Activated CD4-positive, alpha-beta T cell treated with anti-CD3 and anti-CD28 coated beads for 36 hours (primary cell): ENCODE data around the gene ABCA9. TPM values are rescaled to one million over a fixed set of nuclear protein-coding genes. Genes with fewer than 3 reads are reported as not detected.
"Not testable (repeated sequence)": the region's sequence is repeated elsewhere in the genome, so short reads cannot be mapped to it uniquely, and the experiment has no call there.

Experiments used
- ATAC-seq: fragments of 200-7000 bp; cut with Tn5 transposase; one replicate; pipeline ENCODE4 v1.10.0; 2021; ENCODE audit warnings: mild to moderate bottlenecking, moderate library complexity
- CTCF ChIA-PET: fragments of 350-600 bp; sonication (Branson Sonifier 250); formaldehyde crosslinking; loops from one replicate; lab custom pipeline; 2021; ENCODE audit warnings: antibody characterized with exemption; lab: Charles Lee
- POLR2A ChIA-PET: fragments of 350-600 bp; sonication (Branson Sonifier 250); formaldehyde crosslinking; loops from one replicate; lab custom pipeline; 2021; ENCODE audit warnings: antibody characterized with exemption, inconsistent platforms; lab: Charles Lee
- DNase-seq: peaks from one replicate; pipeline ENCODE4 v3.0.0-alpha.2; 2020
- H3K27ac Mint-ChIP-seq: one replicate; pipeline ENCODE4 v1.8.0; 2021; ENCODE audit warnings: mixed read lengths
- H3K27me3 Mint-ChIP-seq: one replicate; pipeline ENCODE4 v1.8.0; 2021; ENCODE audit warnings: mixed read lengths
- H3K36me3 Mint-ChIP-seq: one replicate; pipeline ENCODE4 v1.8.0; 2021; ENCODE audit warnings: low read depth, mixed read lengths
- H3K4me1 Mint-ChIP-seq: one replicate; pipeline ENCODE4 v1.8.0; 2021; ENCODE audit warnings: mixed read lengths
- H3K4me3 Mint-ChIP-seq: one replicate; pipeline ENCODE4 v1.8.0; 2021; ENCODE audit warnings: mild to moderate bottlenecking, moderate library complexity, mixed read lengths
- H3K9me3 Mint-ChIP-seq: one replicate; pipeline ENCODE4 v1.8.0; 2021; ENCODE audit warnings: low read depth, mixed read lengths
- intact Hi-C, 2 experiments: fragments of 100-400 bp; cut with DNase I in 1 of 2; cut with micrococcal nuclease in 1 of 2; formaldehyde crosslinking; loops; one replicate each; pipeline versions ENCODE4 v1.14.2 to v1.15.1; 2022 to 2024; cut with DNase I, micrococcal nuclease
- total RNA-seq, 2 experiments: library from RNA; stranded (reverse); gene quantifications; one replicate each; pipeline ENCODE4 v1.2.3, GENCODE V29; 2021

ABCA9 gene
- total RNA-seq, 2 experiments from 2014 or later = not detected

DNA sequence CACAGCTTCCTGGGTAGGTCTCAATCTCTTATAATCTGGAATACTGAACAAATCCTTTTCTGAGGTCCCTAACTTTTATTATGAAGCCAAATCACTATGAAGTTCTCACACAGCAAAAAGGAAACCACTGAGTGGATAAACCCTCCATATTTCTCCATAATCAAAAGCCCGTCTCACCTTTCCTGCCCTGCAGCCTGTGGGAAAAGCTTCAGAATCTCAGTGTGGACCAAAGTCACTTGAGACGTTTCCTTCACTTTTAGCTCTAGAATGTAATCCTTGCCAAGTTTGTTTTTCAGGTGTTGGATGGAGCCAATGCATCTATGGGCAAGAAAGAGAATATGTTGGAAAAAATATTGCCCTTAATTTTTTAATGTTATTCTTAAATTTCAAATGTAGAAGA lies 22.0 kb upstream of the ABCA9 start:
- H3K27ac Mint-ChIP-seq = no peak overlapping the region
- peaks cover 2% of the 10 kb centered on the region for H3K36me3 Mint-ChIP-seq
- H3K4me1 Mint-ChIP-seq = no peaks in the 10 kb centered on the region
- ATAC-seq = no peak
- ChIA-PET POLR2A (no interaction called here), CTCF (no interaction called here)
- H3K27me3 Mint-ChIP-seq = no peaks in the 10 kb centered on the region
- DNase-seq = no peak
- peaks cover 3% of the 10 kb centered on the region for H3K9me3 Mint-ChIP-seq
- intact Hi-C loops = no loop called here
- no peak overlapping the region for H3K4me3 Mint-ChIP-seq

DNA sequence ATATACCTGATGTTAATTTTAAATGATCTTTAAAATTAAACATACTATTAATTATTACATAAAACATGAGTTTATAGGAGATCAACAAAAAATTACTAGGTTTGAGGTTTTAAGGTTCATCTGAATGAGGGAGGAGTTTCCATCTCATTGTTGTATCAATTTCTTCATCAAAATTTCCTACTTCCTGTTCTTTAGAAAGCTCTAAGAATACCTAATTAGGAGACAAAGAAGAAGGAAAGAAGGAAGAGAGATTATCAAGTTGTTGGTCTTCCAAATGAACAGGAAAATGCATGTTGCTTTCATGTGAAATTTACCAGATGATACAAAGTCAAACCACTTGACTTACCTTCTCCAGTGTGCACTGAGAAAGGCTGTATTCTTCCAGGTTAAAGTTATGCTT lies 18.1 kb upstream of the ABCA9 start:
- Mint-ChIP-seq H3K9me3 (peaks cover 18% of the 10 kb centered on the region), H3K4me1 (no peaks in the 10 kb centered on the region), H3K27ac (no peak overlapping the region), H3K4me3 (no peak overlapping the region), H3K36me3 (peaks cover 2% of the 10 kb centered on the region), H3K27me3 (peaks cover 1% of the 10 kb centered on the region)
- ChIA-PET CTCF (no interaction called here), POLR2A (no interaction called here)
- no peak for ATAC-seq
- no peak for DNase-seq
- intact Hi-C loops = no loop called here

DNA sequence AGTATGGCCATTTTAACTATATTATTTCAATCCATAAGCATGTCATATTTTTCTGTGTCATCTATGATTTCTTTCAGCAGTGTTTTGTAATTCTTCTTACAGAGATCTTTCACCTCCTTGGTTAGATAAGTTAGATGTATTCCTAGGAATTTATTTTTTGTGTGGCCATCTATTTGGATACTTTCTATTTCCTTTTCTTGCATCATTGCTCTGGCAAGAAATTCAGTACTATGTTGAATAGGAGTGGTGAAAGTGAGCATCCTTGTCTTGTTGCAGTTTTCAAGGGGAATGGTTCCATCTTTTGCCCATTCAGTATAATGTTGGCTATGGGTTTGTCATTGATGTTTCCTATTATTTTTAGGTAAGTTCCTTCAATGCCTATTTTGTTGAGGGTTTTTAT lies 15.1 kb upstream of the ABCA9 start:
- Mint-ChIP-seq H3K27ac (no peak overlapping the region), H3K4me1 (peaks cover 7% of the 10 kb centered on the region), H3K9me3 (peaks cover 25% of the 10 kb centered on the region), H3K4me3 (no peak overlapping the region), H3K27me3 (peaks cover 1% of the 10 kb centered on the region), H3K36me3 (no peaks in the 10 kb centered on the region)
- CTCF ChIA-PET = no interaction called here
- intact Hi-C loops = no loop called here
- ATAC-seq (no peak), DNase-seq (no peak)
- POLR2A ChIA-PET = no interaction called here

DNA sequence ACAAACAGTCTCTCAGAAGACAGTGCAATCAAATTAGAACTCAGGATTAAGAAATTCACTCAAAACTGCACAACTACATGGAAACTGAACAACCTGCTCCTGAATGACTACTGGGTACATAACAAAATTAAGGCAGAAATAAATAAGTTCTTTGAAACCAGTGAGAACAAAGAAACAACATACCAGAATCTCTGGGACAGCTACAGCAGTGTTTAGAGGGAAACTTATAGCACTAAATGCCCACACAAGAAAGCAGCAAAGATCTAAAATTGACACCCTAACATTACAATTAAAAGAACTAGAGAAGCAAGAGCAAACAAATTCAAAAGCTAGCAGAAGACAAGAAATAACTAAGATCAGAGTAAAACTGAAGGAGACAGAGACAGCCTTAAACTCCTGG lies 12.7 kb upstream of the ABCA9 start:
- H3K9me3 Mint-ChIP-seq = peaks cover 25% of the 10 kb centered on the region
- ATAC-seq, H3K4me3 Mint-ChIP-seq, DNase-seq, H3K36me3 Mint-ChIP-seq, H3K27me3 Mint-ChIP-seq, CTCF ChIA-PET, H3K4me1 Mint-ChIP-seq, H3K27ac Mint-ChIP-seq, intact Hi-C loops, POLR2A ChIA-PET: not testable (repeated sequence)

DNA sequence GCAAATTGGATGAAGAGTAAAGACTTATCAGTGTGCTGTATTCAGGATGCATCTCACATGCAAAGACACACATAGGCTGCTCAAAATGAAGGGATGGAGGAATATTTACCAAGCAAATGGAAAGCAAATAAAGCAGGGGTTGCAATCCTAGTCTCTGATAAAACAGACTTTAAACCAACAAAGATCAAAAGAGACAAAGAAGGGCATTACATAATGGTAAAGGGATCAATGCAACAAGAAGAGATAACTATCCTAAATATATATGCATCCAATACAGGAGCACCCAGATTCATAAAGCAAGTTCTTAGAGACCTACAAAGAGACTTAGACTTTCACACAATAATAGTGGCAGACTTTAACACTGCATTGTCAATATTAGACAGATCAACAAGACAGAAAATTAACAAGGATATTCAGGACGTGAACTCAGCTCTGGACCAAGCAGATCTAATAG lies 12.1 kb upstream of the ABCA9 start:
- ATAC-seq, POLR2A ChIA-PET, intact Hi-C loops, DNase-seq, H3K27ac Mint-ChIP-seq, H3K27me3 Mint-ChIP-seq, CTCF ChIA-PET, H3K36me3 Mint-ChIP-seq, H3K4me1 Mint-ChIP-seq, H3K4me3 Mint-ChIP-seq: not testable (repeated sequence)
- peaks cover 25% of the 10 kb centered on the region for H3K9me3 Mint-ChIP-seq

DNA sequence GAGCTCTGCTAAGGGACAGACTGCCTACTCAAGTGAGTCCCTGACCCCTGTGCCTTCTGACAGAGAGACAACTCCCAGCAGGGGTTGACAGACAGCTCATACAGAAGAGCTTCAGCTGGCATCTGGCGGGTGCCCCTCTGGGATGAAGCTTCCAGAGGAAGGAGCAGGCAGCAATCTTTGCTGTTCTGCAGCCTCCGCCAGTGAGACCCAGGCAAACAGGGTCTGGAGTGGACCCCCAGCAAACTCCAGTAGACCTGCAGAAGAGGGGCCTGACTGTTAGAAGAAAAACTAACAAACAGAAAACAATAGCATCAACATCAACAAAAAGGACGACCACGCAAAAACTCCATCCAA lies 10.5 kb upstream of the ABCA9 start:
- H3K4me3 Mint-ChIP-seq, POLR2A ChIA-PET: not testable (repeated sequence)

DNA sequence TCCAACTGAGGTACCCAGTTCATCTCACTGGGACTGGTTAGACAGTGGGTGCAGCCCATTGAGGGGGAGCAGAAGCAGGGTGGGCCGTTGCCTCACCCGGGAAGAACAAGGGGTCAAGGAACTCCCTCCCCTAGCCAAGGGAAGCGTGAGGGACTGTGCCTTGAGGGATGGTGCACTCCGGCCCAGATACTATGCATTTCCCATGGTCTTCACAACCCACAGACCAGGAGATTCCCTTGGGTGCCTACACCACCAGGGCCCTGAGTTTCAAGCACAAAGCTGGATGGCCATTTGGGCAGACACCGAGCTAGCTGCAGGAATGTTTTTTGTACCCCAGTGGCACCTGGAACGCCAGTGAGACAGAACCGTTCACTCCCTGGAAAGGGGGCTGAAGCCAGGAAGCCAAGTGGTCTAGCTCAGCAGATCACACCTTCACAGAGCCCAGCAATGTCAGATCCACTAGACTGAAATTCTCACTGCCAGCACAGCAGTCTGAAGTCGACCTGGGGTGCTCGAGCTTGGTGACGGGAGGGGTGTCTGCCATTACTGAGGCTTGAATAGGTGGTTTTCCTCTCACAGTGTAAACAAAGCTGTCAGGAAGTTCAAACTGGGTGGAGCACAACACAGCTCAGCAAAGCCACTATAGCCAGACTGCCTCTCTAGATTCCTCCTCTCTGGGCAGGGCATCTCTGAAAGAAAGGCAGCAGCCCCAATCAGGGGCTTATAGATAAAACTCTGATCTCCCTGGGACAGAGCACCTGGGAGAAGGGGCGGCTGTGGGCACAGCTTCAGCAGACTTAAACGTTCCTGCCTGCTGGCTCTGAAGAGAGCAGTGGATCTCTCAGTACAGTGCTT lies 9.9 kb upstream of the ABCA9 start:
- H3K4me3 Mint-ChIP-seq, DNase-seq, H3K27me3 Mint-ChIP-seq, H3K27ac Mint-ChIP-seq, H3K36me3 Mint-ChIP-seq, intact Hi-C loops, POLR2A ChIA-PET, ATAC-seq: not testable (repeated sequence)
- Mint-ChIP-seq H3K9me3 (peaks cover 18% of the 10 kb centered on the region), H3K4me1 (peaks cover 13% of the 10 kb centered on the region)
- CTCF ChIA-PET = interaction anchor here (1.2 kb wide), 1 partner anchor 17 kb away, joined by 3 read pairs; no protein-coding TSS in a partner anchor

More for the DNA sequence above, 10.5 kb upstream of the ABCA9 start:
- H3K27ac Mint-ChIP-seq, intact Hi-C loops, ATAC-seq, H3K27me3 Mint-ChIP-seq, H3K36me3 Mint-ChIP-seq, DNase-seq: not testable (repeated sequence)
- Mint-ChIP-seq H3K4me1 (peaks cover 13% of the 10 kb centered on the region), H3K9me3 (peaks cover 20% of the 10 kb centered on the region)
- CTCF ChIA-PET = interaction anchor here (1.2 kb wide), 1 partner anchor 16 kb away, joined by 3 read pairs; no protein-coding TSS in a partner anchor

DNA sequence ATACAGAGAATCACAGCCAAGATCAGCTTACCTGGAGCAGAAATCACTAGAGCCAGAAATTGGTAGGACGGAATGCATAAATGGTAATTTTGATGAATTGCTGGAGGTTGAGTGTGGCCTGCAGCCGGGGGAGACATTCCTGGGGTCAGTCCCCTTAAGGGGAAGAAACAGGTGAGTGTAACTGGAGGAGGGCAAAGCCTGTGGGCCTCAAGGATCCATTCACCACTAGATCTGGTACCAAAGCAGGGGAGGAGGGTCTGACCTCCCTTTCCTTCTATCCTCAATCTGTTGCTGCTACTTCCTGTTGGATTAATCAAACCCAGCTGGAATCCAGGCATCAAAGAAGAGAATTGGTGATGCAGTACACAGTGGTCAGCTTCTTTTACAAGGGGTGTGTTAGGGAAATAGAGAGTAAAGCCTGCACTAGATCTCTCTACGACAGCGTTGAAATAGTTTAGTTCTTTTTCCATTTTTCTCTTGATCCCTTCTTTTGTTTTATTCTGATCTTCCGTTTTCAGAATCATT lies 8.6 kb upstream of the ABCA9 start:
- DNase-seq = no peak
- Mint-ChIP-seq H3K4me1 (peaks cover 22% of the 10 kb centered on the region), H3K27me3 (peaks cover 3% of the 10 kb centered on the region), H3K9me3 (peaks cover 12% of the 10 kb centered on the region), H3K27ac (no peak overlapping the region), H3K36me3 (no peaks in the 10 kb centered on the region), H3K4me3 (no peak overlapping the region)
- ChIA-PET POLR2A (no interaction called here), CTCF (no interaction called here)
- no peak for ATAC-seq
- intact Hi-C loops = no loop called here

DNA sequence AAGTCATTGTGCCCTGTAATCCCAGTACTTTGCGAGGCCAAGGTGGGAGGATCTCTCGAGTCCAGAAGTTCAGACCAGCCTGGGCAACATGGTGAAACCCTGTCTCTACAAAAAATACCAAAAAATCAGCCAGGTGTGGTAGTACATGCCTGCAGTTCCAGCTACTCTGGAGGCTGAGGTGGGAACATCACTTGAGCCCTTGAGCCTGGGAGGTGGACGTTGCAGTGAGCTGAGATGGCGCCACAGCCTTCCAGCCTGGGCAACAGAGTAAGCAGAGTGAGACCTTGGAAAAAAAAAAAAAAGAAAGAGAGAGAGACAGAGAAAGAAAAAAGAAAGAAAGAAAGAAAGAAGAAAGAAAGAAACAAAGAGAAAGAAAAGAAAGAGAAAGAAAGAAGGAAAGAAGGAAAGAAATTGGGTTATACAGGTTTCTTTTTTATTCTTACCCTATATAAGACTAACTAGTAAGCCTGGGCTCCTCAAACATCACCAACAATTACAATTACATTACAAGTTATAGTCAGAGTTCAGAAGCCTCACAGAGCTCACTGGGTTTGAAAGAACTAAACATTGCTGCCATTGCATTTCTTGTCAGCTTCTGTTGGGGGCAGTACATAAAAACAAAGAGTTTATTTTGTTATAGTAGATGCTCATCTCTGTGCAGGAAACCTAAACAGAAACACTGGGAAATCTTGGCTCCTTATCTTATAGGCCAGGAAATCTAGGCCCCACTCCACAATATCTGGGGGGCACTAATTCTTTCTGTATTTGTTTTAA lies 6.7 kb upstream of the ABCA9 start:
- intact Hi-C loops = no loop called here
- H3K4me1 Mint-ChIP-seq = peaks cover 22% of the 10 kb centered on the region
- no peak overlapping the region for H3K4me3 Mint-ChIP-seq
- DNase-seq = no peak
- ChIA-PET CTCF (no interaction called here), POLR2A (no interaction called here)
- peaks cover 5% of the 10 kb centered on the region for H3K27me3 Mint-ChIP-seq
- ATAC-seq = no peak
- no peak overlapping the region for H3K27ac Mint-ChIP-seq
- H3K36me3 Mint-ChIP-seq = no peaks in the 10 kb centered on the region
- peaks cover 1% of the 10 kb centered on the region for H3K9me3 Mint-ChIP-seq

DNA sequence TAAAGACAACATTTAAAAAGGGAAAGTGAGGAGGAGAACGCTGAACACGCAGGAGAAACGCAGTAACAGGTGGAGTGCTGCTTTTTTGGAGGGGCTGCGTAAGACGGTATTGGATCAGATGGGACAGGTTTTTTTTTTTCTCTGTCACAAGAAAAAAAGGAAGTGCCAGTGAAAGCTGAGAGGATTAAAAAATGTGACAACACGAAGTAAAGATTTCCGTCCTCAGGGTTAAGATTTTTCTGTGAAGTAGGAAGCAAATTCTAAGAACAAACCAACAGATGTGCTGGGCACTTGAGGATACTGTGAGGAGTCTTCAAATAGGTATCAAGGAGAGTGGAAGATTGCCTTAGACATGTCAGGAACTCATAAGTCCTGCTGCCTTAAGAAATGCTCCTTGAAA lies 5.8 kb upstream of the ABCA9 start:
- Mint-ChIP-seq H3K36me3 (no peaks in the 10 kb centered on the region), H3K27me3 (peaks cover 5% of the 10 kb centered on the region), H3K9me3 (peaks cover 1% of the 10 kb centered on the region), H3K4me3 (no peak overlapping the region), H3K4me1 (peaks cover 22% of the 10 kb centered on the region), H3K27ac (no peak overlapping the region)
- CTCF ChIA-PET = no interaction called here
- intact Hi-C loops = no loop called here
- DNase-seq (no peak), ATAC-seq (no peak)
- POLR2A ChIA-PET = no interaction called here

DNA sequence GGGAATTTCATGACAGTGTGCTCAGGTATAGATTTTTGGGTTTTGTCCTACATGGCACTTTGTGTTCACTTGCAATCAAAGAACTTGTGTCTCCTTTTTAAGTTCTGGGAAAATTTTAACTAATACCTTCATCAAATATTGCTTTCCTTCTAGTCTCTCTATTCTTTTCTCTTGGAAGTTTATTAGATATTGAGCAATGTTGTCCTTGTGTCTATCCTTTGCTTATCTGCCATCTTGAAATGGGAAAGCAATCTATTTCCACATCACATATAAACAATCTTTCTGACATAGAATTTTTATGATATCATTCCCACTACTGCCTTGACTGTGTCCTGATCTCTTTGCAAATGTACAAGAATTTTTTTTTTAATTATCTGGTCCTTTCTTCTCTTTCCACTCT lies 4.4 kb upstream of the ABCA9 start:
- peaks cover 5% of the 10 kb centered on the region for H3K27me3 Mint-ChIP-seq
- H3K4me3 Mint-ChIP-seq = no peak overlapping the region
- no peaks in the 10 kb centered on the region for H3K36me3 Mint-ChIP-seq
- ATAC-seq (no peak), DNase-seq (no peak)
- peaks cover 13% of the 10 kb centered on the region for H3K4me1 Mint-ChIP-seq
- no peak overlapping the region for H3K27ac Mint-ChIP-seq
- intact Hi-C loops = no loop called here
- no peaks in the 10 kb centered on the region for H3K9me3 Mint-ChIP-seq
- ChIA-PET POLR2A (no interaction called here), CTCF (no interaction called here)
